Kasumi-1 (cell line): ENCODE results near the gene HACE1.
"Not testable (repeated sequence)": the region's sequence is repeated elsewhere in the genome, so short reads cannot be mapped to it uniquely, and the experiment has no call there.

Experiments used
- DNase-seq, 2 experiments: peaks; one replicate each; lab custom pipeline; 2025; lab: John Stamatoyannopoulos, UW

Gene HACE1

DNA sequence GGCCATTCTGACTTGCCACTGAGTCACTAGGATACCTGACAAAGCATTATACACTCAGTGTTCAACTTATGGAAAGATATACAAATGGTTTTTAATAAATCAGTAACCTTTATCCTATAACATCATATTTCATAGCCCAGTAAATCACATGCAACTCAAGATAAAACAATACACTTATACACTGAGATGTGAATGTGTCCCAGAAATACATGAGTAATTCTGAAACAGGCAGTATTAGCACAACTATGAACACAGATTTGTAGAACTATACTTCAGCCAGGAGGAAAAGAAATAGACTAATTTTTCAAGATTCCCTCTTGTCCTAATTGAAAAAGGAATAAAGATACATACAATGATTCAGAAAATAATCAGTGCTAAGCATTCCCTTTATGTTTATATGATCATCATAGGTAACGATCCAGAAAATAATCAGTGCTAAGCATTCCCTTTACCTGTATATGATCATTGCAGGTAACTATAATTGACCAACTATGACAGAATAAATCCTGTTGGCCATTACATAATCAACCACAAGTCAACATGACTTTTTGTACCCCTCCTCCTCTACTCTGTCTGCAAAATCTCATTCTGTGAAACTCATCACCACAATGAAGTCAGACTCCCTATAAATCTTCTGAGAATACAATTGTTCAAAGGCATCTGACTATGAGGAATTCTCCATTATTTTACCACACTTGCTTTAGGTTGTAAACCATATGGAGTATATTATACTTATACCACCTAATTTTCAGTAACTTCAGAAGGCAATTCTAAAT, 30.3 kb downstream of the HACE1 start:
- no peak for DNase-seq

GRCh38 chr6:104828478-104828877, 31.2 kb downstream of the HACE1 start:
- no peak for DNase-seq

DNA sequence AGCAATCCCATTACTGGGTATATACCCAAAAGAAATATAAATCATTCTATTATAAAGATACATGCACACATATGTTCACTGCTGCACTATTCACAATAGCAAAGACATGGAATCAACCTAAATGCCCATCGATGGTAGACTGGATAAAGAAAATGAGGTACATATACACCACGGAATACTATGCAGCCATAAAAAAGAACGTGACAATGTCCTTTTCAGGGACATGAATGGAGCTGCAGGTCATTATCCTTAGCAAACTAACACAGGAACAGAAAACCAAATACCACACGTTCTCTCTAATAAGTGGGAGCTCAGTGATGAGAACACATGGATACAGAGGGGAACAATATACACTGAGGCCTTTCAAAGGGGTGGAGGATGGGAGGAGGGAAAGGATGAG, 38.9 kb downstream of the HACE1 start:
- DNase-seq: not testable (repeated sequence)

- DNase-seq: no peak
Measured at GRCh38 chr6:104816125-104816524, 43.6 kb downstream of the HACE1 start.

DNA sequence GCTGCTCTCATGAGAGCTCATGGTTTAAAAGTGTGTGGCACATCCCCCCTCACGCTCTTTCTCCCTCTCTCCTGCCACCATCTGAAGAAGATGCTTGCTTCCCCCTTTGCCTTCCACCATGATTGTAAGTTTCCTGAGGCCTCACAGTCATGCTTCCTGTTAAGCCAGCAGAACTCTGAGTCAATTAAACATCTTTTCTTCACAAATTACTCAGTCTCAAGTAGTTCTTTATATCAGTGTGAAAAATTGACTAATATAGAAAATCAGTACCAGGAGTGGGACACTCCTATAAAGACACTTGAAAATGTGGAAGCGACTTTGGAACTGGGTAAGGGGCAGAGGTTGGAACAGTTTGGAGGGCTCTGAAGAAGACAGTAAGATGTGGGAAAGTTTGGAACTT, 45.0 kb downstream of the HACE1 start:
- DNase-seq: no peak

- DNase-seq: no peak
Measured at GRCh38 chr6:104813552-104813951, 46.2 kb downstream of the HACE1 start.

- no peak for DNase-seq
Measured at GRCh38 chr6:104809116-104809515, 50.6 kb downstream of the HACE1 start.

DNA sequence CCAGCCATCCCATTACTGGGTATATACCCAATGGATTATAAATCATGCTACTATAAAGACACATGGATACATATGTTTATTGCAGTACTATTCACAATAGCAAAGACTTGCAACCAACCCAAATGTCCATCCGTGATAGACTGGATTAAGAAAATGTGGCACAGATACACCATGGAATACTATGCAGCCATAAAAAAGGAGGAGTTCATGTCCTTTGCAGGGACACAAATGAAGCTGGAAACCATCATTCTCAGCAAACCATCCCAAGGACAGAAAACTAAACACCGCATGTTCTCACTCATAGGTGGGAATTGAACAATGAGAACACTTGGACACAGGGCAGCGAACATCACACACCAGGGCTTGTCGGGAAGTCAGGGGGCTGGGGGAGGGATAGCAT, 54.4 kb downstream of the HACE1 start:
- not testable (repeated sequence) for DNase-seq

GRCh38 chr6:104799134-104799657, 60.5 kb downstream of the HACE1 start:
- no peak for DNase-seq

GRCh38 chr6:104796031-104796785, 63.5 kb downstream of the HACE1 start:
- DNase-seq: no peak

DNA sequence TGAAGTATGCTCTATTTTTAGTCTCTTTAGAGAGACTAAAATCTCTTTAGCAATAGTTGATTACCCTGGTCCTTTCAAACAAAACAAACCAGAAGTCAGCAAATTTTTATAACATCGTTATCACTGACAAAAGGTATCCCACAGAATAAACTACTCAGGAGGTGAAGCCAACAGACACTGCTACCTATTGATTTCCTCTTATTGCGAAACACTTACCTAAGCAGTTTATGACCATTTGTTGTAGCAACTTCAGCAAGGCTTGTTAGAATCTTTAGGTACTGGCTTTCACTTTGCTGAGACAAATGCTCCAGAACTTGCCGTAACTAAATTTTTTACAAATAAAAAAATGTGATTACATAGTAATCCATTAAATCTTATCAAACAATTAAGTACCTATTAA, 64.4 kb downstream of the HACE1 start:
- DNase-seq: no peak

- peak; percentile 67 to 85 for DNase-seq
Measured at GRCh38 chr6:104789770-104790190, 69.9 kb downstream of the HACE1 start.

GRCh38 chr6:104788400-104788799, 71.3 kb downstream of the HACE1 start:
- no peak for DNase-seq

- no peak for DNase-seq
Measured at GRCh38 chr6:104787305-104787704, 72.4 kb downstream of the HACE1 start.

DNA sequence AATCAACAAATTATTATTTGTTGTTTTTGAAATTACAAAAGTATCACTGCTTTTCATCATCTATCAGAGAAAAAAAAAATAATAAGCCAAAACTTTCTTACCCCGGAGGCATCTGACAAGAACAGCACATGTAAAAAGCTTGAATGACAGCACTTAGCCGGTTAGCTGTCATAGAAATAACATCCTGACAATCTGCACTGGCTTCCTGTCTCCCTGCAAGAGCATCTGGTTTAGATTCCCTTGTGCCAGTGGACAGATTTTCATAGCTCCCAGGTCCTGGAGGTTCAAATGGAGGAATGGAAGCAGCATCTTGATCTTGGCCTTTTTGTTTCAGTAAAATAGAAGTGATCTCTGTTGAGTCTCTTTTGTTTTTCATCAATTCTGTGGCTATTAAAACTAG, 74.8 kb downstream of the HACE1 start:
- DNase-seq: peak; percentile 51 to 58

GRCh38 chr6:104771258-104771832, 88.4 kb downstream of the HACE1 start:
- peak; percentile 86 to 90 for DNase-seq

DNA sequence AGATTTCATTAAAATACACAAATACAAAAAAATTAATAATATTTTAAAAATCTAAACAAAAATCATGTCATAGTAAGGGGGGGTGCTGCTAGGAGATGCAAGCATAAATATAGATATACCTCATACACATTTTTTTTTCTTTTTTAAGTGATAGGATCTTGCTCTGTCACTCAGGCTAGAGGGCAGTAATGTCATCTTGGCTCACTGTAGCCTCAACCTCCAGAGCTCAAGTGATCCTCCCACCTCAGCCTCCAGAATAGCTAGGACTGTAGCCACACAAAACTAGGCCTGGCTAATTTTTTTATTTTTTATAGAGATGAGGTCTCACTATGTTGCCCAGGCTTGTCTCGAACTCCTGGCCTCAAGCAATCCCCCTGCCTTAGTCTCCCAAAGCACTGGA, 90.8 kb downstream of the HACE1 start:
- DNase-seq: no peak

DNA sequence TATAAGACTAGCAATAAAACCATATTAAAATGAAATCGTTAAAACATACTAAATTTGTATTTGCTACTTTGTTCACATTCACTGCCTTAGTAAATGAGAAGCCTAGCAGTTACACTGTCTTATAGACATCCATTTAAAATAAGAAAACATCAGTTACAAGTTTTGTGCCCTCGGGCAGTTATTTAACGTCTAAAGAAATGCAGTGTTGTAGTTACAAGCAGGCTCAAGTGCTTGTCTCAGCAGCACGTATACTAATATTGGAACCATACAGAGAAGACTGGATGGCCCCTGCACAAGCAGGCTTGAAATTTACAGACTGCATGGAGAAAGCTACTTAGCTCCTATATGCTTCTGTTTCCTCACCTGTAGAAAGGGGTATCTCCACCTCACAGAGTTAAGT, 93.1 kb downstream of the HACE1 start:
- DNase-seq: no peak

DNA sequence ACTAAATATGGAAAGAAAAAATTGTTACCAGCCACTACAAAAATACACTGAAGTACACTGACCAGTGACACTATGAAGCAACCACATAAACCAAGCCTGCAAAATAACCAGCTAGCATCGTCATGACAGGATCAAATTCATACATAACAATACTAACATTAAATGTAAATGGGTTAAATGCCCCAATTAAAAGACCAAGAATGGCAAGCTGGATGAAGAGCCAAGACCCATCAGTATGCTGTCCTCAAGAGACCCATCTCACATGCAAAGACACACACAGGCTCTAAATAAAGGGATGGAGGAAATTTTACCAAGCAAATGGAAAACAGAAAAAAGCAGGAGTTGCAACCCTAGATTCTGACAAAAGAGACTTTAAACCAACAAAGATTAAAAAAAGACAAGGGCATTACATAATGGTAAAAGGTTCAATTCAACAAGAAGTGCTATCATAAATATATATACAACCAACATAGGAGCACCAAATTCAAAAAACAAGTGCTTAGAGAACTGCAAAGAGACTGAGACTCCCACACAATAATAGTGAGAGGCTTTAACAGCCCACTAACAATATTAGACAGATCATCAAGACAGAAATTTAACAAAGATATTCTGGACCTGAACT, 104.8 kb downstream of the HACE1 start:
- DNase-seq: no peak

- no peak for DNase-seq
Measured at GRCh38 chr6:104753251-104753650, 106.5 kb downstream of the HACE1 start.

- DNase-seq: no peak
Measured at GRCh38 chr6:104750449-104750848, 109.3 kb downstream of the HACE1 start.

GRCh38 chr6:104739124-104739523, 120.6 kb downstream of the HACE1 start:
- not testable (repeated sequence) for DNase-seq
